ENCODE data around the gene GPC6. TPM values are rescaled to one million over a fixed set of nuclear protein-coding genes. Genes with fewer than 3 reads are reported as not detected.

Gene GPC6
- total RNA-seq, 1 experiment from 2014 or later = not detected

DNA sequence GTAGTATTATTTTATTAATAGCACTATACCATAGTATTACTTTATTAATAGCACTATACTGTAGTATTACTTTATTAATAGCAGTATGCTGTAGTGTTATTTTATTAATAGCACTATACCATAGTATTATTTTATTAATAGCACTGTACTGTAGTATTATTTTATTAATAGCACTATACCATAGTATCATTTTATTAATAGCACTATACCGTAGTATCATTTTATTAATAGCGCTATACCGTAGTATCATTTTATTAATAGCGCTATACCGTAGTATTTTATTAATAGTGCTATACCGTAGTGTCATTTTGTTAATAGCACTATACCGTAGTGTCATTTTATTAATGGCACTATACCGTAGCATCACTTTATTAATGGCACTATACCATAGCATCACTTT lies 191.8 kb downstream of the GPC6 start:
- CTCF ChIA-PET = no interaction called here

GRCh38 chr13:93420206-93420605 lies 193.6 kb downstream of the GPC6 start:
- Histone ChIP-seq H3K27me3 (ENCODE audit: insufficient read depth, low read depth) (no peaks in the 10 kb centered on the region), H3K9me3 (ENCODE audit: insufficient read depth, low read depth) (no peaks in the 10 kb centered on the region), H3K4me3 (no peak overlapping the region), H3K27ac (no peak overlapping the region), H3K4me1 (replicated peaks; ENCODE audit: insufficient read depth) (no peaks in the 10 kb centered on the region), H2AFZ (no peak overlapping the region), H3F3A (ENCODE audit: insufficient read depth, low read depth) (no peaks in the 10 kb centered on the region), H3K4me2 (no peak overlapping the region), H3K36me3 (ENCODE audit: low read depth) (no peaks in the 10 kb centered on the region), H3K79me2 (ENCODE audit: low read depth) (no peaks in the 10 kb centered on the region), H4K20me1 (ENCODE audit: insufficient read depth) (no peaks in the 10 kb centered on the region), H3K9me2 (ENCODE audit: insufficient read depth) (no peaks in the 10 kb centered on the region)
- ChIA-PET POLR2A (ENCODE audit: unreplicated experiment) (no interaction called here), CTCF (no interaction called here)
- intact Hi-C loops (cut with micrococcal nuclease; ENCODE audit: unreplicated experiment) = no loop called here
- TF ChIP-seq, protein P1, sequence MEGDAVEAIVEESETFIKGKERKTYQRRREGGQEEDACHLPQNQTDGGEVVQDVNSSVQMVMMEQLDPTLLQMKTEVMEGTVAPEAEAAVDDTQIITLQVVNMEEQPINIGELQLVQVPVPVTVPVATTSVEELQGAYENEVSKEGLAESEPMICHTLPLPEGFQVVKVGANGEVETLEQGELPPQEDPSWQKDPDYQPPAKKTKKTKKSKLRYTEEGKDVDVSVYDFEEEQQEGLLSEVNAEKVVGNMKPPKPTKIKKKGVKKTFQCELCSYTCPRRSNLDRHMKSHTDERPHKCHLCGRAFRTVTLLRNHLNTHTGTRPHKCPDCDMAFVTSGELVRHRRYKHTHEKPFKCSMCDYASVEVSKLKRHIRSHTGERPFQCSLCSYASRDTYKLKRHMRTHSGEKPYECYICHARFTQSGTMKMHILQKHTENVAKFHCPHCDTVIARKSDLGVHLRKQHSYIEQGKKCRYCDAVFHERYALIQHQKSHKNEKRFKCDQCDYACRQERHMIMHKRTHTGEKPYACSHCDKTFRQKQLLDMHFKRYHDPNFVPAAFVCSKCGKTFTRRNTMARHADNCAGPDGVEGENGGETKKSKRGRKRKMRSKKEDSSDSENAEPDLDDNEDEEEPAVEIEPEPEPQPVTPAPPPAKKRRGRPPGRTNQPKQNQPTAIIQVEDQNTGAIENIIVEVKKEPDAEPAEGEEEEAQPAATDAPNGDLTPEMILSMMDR (conservative IDR thresholded peaks at IDR 0.05) = no peak
- no peak for TF ChIP-seq EZH2 (IDR thresholded peaks at IDR 0.05; ENCODE audit: low read depth)
- DNase-seq = no peak
- no TSS peak for BruUV-seq (replicated peaks)

More for the DNA sequence above, 191.8 kb downstream of the GPC6 start:
- no peaks in the 10 kb centered on the region for H4K20me1 ChIP-seq (ENCODE audit: insufficient read depth)
- no peaks in the 10 kb centered on the region for H3K36me3 ChIP-seq (ENCODE audit: low read depth)
- TF ChIP-seq, protein P1 (conservative IDR thresholded peaks at IDR 0.05) = no peak
- TF ChIP-seq EZH2 (IDR thresholded peaks at IDR 0.05; ENCODE audit: low read depth) = no peak
- intact Hi-C loops (cut with micrococcal nuclease; ENCODE audit: unreplicated experiment) = no loop called here
- no peaks in the 10 kb centered on the region for H3K9me3 ChIP-seq (ENCODE audit: insufficient read depth, low read depth)
- no peak overlapping the region for H3K4me3 ChIP-seq
- no peaks in the 10 kb centered on the region for H3F3A ChIP-seq (ENCODE audit: insufficient read depth, low read depth)
- no peak for DNase-seq
- no peaks in the 10 kb centered on the region for H3K9me2 ChIP-seq (ENCODE audit: insufficient read depth)
- POLR2A ChIA-PET (ENCODE audit: unreplicated experiment) = no interaction called here
- H3K27ac ChIP-seq = no peak overlapping the region
- H3K79me2 ChIP-seq (ENCODE audit: low read depth) = no peaks in the 10 kb centered on the region
- H3K27me3 ChIP-seq (ENCODE audit: insufficient read depth, low read depth) = no peaks in the 10 kb centered on the region
- no TSS peak for BruUV-seq (replicated peaks)
- no peak overlapping the region for H3K4me2 ChIP-seq
- no peak overlapping the region for H2AFZ ChIP-seq
- no peaks in the 10 kb centered on the region for H3K4me1 ChIP-seq (replicated peaks; ENCODE audit: insufficient read depth)

GRCh38 chr13:93420887-93421286 lies 194.3 kb downstream of the GPC6 start:
- Histone ChIP-seq H3K79me2 (ENCODE audit: low read depth) (no peaks in the 10 kb centered on the region), H3K9me2 (ENCODE audit: insufficient read depth) (no peaks in the 10 kb centered on the region), H3K27me3 (ENCODE audit: insufficient read depth, low read depth) (no peaks in the 10 kb centered on the region), H3K36me3 (ENCODE audit: low read depth) (no peaks in the 10 kb centered on the region), H3K4me1 (replicated peaks; ENCODE audit: insufficient read depth) (no peaks in the 10 kb centered on the region), H3K27ac (no peak overlapping the region), H3F3A (ENCODE audit: insufficient read depth, low read depth) (no peaks in the 10 kb centered on the region), H3K9me3 (ENCODE audit: insufficient read depth, low read depth) (no peaks in the 10 kb centered on the region), H3K4me3 (no peak overlapping the region), H2AFZ (no peak overlapping the region), H3K4me2 (no peak overlapping the region), H4K20me1 (ENCODE audit: insufficient read depth) (no peaks in the 10 kb centered on the region)
- intact Hi-C loops (cut with micrococcal nuclease; ENCODE audit: unreplicated experiment) = no loop called here
- ChIA-PET POLR2A (ENCODE audit: unreplicated experiment) (no interaction called here), CTCF (no interaction called here)
- no TSS peak for BruUV-seq (replicated peaks)
- no peak for DNase-seq
- TF ChIP-seq, protein P1 (conservative IDR thresholded peaks at IDR 0.05) = no peak
- TF ChIP-seq EZH2 (IDR thresholded peaks at IDR 0.05; ENCODE audit: low read depth) = no peak
